ENCODE data around the gene TMEM247.

GRCh38 chr2:46508312-46508711 lies 28.9 kb downstream of the TMEM247 start:
- TF ChIP-seq CTCF (IDR thresholded peaks at IDR 0.05; ENCODE audit: low read depth, low read length, poor library complexity, severe bottlenecking): no peak
- no peak for TF ChIP-seq EZH2phosphoT487 (IDR thresholded peaks at IDR 0.05; ENCODE audit: borderline replicate concordance, low read length)

Data from DOHH2 (cell line).